ENCODE data around the gene PRSS8.

DNA sequence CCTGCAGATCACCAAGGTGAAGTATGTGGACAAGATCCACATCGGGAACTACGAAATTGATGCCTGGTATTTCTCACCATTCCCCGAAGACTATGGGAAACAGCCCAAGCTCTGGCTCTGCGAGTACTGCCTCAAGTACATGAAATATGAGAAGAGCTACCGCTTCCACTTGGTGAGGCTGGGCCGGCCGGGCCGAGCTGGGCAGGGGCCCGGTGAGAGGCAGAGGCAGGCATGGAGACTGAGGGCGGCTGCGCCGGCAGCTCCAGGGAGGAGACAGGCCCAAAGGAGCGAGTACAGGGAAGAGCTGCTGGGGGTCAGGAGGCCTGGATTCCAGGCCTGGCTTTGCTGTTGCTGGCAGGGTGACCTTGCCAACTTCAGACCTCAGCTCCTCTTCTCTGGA, 8.3 kb downstream of the PRSS8 start:
- TF ChIP-seq TAF1 (IDR thresholded peaks at IDR 0.05; ENCODE audit: borderline replicate concordance, low read depth, low read length) (no peak), POLR2AphosphoS5 (IDR thresholded peaks at IDR 0.05; ENCODE audit: low read depth, low read length) (no peak), POLR2A (IDR thresholded peaks at IDR 0.05; ENCODE audit: low read depth, low read length) (no peak)
